Activated naive CD4-positive, alpha-beta T cell treated with anti-CD3 and anti-CD28 coated beads, Interleukin-2, amount 50 U/mL, for 72 hours (primary cell): Measurements from ENCODE around the gene PLVAP. TPM values are rescaled to one million over a fixed set of nuclear protein-coding genes. Genes with fewer than 3 reads are reported as not detected.

Experiments used
- ATAC-seq, 2 donors: fragments of 150-1000 bp; cut with Tn5 transposase; 2 replicates each; pipeline ENCODE4 v1.10.0; 2021; ENCODE audit warnings: mild to moderate bottlenecking in 2 of 2, moderate library complexity in 2 of 2
- DNase-seq, 2 donors: peaks; one replicate each; pipeline ENCODE4 v3.0.0; 2021 to 2022; ENCODE audit warnings: low spot score in 2 of 2
- H3K27ac Mint-ChIP-seq, 2 donors: one replicate each; pipeline ENCODE4 v1.8.0; 2022; ENCODE audit warnings: mild to moderate bottlenecking in 2 of 2, mixed read lengths in 2 of 2
- H3K36me3 Mint-ChIP-seq, 2 donors: one replicate each; pipeline ENCODE4 v1.8.0; 2022; ENCODE audit warnings: mixed read lengths in 2 of 2
- H3K9me3 Mint-ChIP-seq, 2 donors: one replicate each; pipeline ENCODE4 v1.8.0; 2022; ENCODE audit warnings: mixed read lengths in 2 of 2
- total RNA-seq, 2 donors: library from RNA; stranded (reverse); gene quantifications; one replicate each; pipeline ENCODE4 v1.2.3, GENCODE V29; 2022

PLVAP gene
- total RNA-seq = under 1 TPM in 1 of 2 donors, not detected in 1; 0.20 TPM

- ATAC-seq (no peak), DNase-seq (no peak)
- Mint-ChIP-seq H3K27ac (no peak within 1 kb of the TSS), H3K36me3 (peaks cover 0 to 10% of the 10 kb centered on the region in 2 donors), H3K9me3 (no peaks in the 10 kb centered on the region)
Measured at GRCh38 chr19:17376935-17377600, at the start of gene PLVAP. Gene PLVAP (minus strand): TSS chr19:17377342. CDS start chr19:17377288, 54 bp downstream.

GRCh38 chr19:17424743-17425365, 47.7 kb upstream of the PLVAP start:
- no peaks in the 10 kb centered on the region for H3K9me3 Mint-ChIP-seq
- peak; percentile 33 to 65 for ATAC-seq
- DNase-seq = peak in 1 of 2 donors; percentile 58
- H3K36me3 Mint-ChIP-seq = peaks cover 0 to 6% of the 10 kb centered on the region in 2 donors
- H3K27ac Mint-ChIP-seq = peak overlapping the region; percentile 27 to 74

- Mint-ChIP-seq H3K9me3 (no peaks in the 10 kb centered on the region), H3K27ac (no peak overlapping the region), H3K36me3 (peaks cover 6 to 7% of the 10 kb centered on the region in 2 donors)
- no peak for DNase-seq
- ATAC-seq = no peak
Measured at GRCh38 chr19:17423429-17424208, 46.5 kb upstream of the PLVAP start.

GRCh38 chr19:17421942-17422341, 44.8 kb upstream of the PLVAP start:
- no peak for ATAC-seq
- H3K9me3 Mint-ChIP-seq = no peaks in the 10 kb centered on the region
- H3K36me3 Mint-ChIP-seq = peaks cover 6 to 7% of the 10 kb centered on the region in 2 donors
- H3K27ac Mint-ChIP-seq = no peak overlapping the region
- no peak for DNase-seq

- peak; percentile 22 to 53 for ATAC-seq
- peak overlapping the region in 1 of 2 donors; percentile 92 for H3K27ac Mint-ChIP-seq
- H3K36me3 Mint-ChIP-seq = peaks cover 6 to 7% of the 10 kb centered on the region in 2 donors
- no peaks in the 10 kb centered on the region for H3K9me3 Mint-ChIP-seq
- DNase-seq = peak; percentile 31 to 60
Measured at GRCh38 chr19:17420475-17420924, 43.4 kb upstream of the PLVAP start.

GRCh38 chr19:17419621-17420474, 42.7 kb upstream of the PLVAP start, which contains the start of gene MVB12A:
Gene MVB12A (plus strand): TSS chr19:17420047. CDS start chr19:17420136, 89 bp downstream.
- no peaks in the 10 kb centered on the region for H3K9me3 Mint-ChIP-seq
- H3K36me3 Mint-ChIP-seq = peaks cover 6 to 7% of the 10 kb centered on the region in 2 donors
- ATAC-seq = peak; percentile 94 to 97
- peak; percentile 91 to 97 for DNase-seq
- H3K27ac Mint-ChIP-seq = peak within 1 kb of the TSS; percentile 90 to 92

GRCh38 chr19:17419154-17419620, 42.0 kb upstream of the PLVAP start:
- H3K36me3 Mint-ChIP-seq = peaks cover 6 to 7% of the 10 kb centered on the region in 2 donors
- no peaks in the 10 kb centered on the region for H3K9me3 Mint-ChIP-seq
- no peak for ATAC-seq
- H3K27ac Mint-ChIP-seq = peak overlapping the region; percentile 90 to 92
- DNase-seq = no peak

GRCh38 chr19:17418710-17419109, 41.6 kb upstream of the PLVAP start:
- DNase-seq = no peak
- H3K9me3 Mint-ChIP-seq = no peaks in the 10 kb centered on the region
- H3K27ac Mint-ChIP-seq = peak overlapping the region; percentile 90 to 92
- ATAC-seq = no peak
- peaks cover 6 to 7% of the 10 kb centered on the region in 2 donors for H3K36me3 Mint-ChIP-seq

GRCh38 chr19:17415121-17415520, 38.0 kb upstream of the PLVAP start:
- ATAC-seq = no peak
- Mint-ChIP-seq H3K27ac (no peak overlapping the region), H3K36me3 (peaks cover 0 to 7% of the 10 kb centered on the region in 2 donors), H3K9me3 (no peaks in the 10 kb centered on the region)
- DNase-seq = no peak

- H3K27ac Mint-ChIP-seq = no peak overlapping the region
- H3K36me3 Mint-ChIP-seq = peaks cover 0 to under 1% of the 10 kb centered on the region in 2 donors
- DNase-seq (no peak), ATAC-seq (no peak)
- H3K9me3 Mint-ChIP-seq = no peaks in the 10 kb centered on the region
Measured at GRCh38 chr19:17414097-17414496, 37.0 kb upstream of the PLVAP start.

GRCh38 chr19:17411801-17412200, 34.7 kb upstream of the PLVAP start:
- DNase-seq (no peak), ATAC-seq (no peak)
- Mint-ChIP-seq H3K36me3 (peaks cover 0 to 7% of the 10 kb centered on the region in 2 donors), H3K9me3 (no peaks in the 10 kb centered on the region), H3K27ac (no peak overlapping the region)

- Mint-ChIP-seq H3K36me3 (peaks cover 11 to 23% of the 10 kb centered on the region in 2 donors), H3K9me3 (no peaks in the 10 kb centered on the region), H3K27ac (no peak overlapping the region)
- DNase-seq (no peak), ATAC-seq (no peak)
Measured at GRCh38 chr19:17409990-17410389, 32.8 kb upstream of the PLVAP start.

- ATAC-seq (no peak), DNase-seq (no peak)
- H3K9me3 Mint-ChIP-seq = no peaks in the 10 kb centered on the region
- peaks cover 16 to 29% of the 10 kb centered on the region in 2 donors for H3K36me3 Mint-ChIP-seq
- H3K27ac Mint-ChIP-seq = peak overlapping the region; percentile 97
Measured at GRCh38 chr19:17406887-17407196, 29.7 kb upstream of the PLVAP start.

- peak; percentile 52 to 69 for ATAC-seq
- Mint-ChIP-seq H3K27ac (peak overlapping the region; percentile 97), H3K36me3 (peaks cover 16 to 35% of the 10 kb centered on the region in 2 donors), H3K9me3 (no peaks in the 10 kb centered on the region)
- peak; percentile 32 to 83 for DNase-seq
Measured at GRCh38 chr19:17406046-17406886, 29.1 kb upstream of the PLVAP start.

- no peaks in the 10 kb centered on the region for H3K9me3 Mint-ChIP-seq
- peak; percentile 75 to 81 for ATAC-seq
- H3K27ac Mint-ChIP-seq = peak within 1 kb of the TSS; percentile 97
- DNase-seq = peak; percentile 47 to 72
- peaks cover 16 to 36% of the 10 kb centered on the region in 2 donors for H3K36me3 Mint-ChIP-seq
Measured at GRCh38 chr19:17405250-17406045, 28.3 kb upstream of the PLVAP start, which contains the start of gene BST2. Gene BST2 (minus strand): TSS chr19:17405630. CDS start chr19:17405575, 55 bp downstream.
